Gastrocnemius medialis (tissue), 4 donors: Measurements from ENCODE around the gene PSTPIP2. TPM values are rescaled to one million over a fixed set of nuclear protein-coding genes. Genes with fewer than 3 reads are reported as not detected.

Experiments used
- ATAC-seq, 2 donors: fragments of 150-250 bp; one replicate each; pipeline ENCODE4 v1.9.1; 2016
- DNase-seq, 2 donors: peaks; one replicate each; pipeline ENCODE4 v3.0.0-alpha.2; 2019
- H3K27ac ChIP-seq, 4 donors: fragments of 200-600 bp; sonication (generic); 1 replicate in 1 of 4; 2 replicates in 3 of 4; pipeline ENCODE4 v1.5.1; 2016 to 2018; ENCODE audit warnings: mild to moderate bottlenecking in 2 of 4, moderate library complexity in 1 of 4
- H3K27me3 ChIP-seq, 3 donors: fragments of 200-600 bp; sonication (generic) in 2 of 3; 1 replicate in 1 of 3; 2 replicates in 2 of 3; pipeline versions ENCODE4 v1.5.1 to v1.6.0; 2016 to 2019; ENCODE audit warnings: mild to moderate bottlenecking in 1 of 3, moderate library complexity in 1 of 3
- H3K36me3 ChIP-seq, 2 donors: fragments of 200-600 bp; sonication (generic) in 1 of 2; one replicate each; pipeline ENCODE4 v1.5.1; 2017 to 2018
- H3K4me1 ChIP-seq, 2 donors: fragments of 200-600 bp; sonication (generic) in 1 of 2; one replicate each; pipeline ENCODE4 v1.5.1; 2016 to 2017; ENCODE audit warnings: mild to moderate bottlenecking in 2 of 2
- H3K4me3 ChIP-seq, 4 donors: fragments of 200-600 bp; sonication (generic) in 3 of 4; 1 replicate in 1 of 4; 2 replicates in 3 of 4; pipeline ENCODE4 v1.5.1; 2016 to 2019; ENCODE audit warnings: mild to moderate bottlenecking in 2 of 4
- H3K9me3 ChIP-seq, 3 donors: fragments of 200-600 bp; sonication (generic) in 2 of 3; 1 replicate in 1 of 3; 2 replicates in 2 of 3; pipeline ENCODE4 v1.5.1; 2016 to 2019
- CTCF ChIP-seq, 5 experiments: fragments of 450-650 bp in 3 of 5; fragments of 200-600 bp in 2 of 5; sonication (generic) in 2 of 5; IDR thresholded peaks in 4 of 5; conservative IDR thresholded peaks in 1 of 5; 1 replicate in 4 of 5; 2 replicates in 1 of 5; pipeline ENCODE4 v1.5.1; 2016 to 2019; ENCODE audit warnings: antibody characterized with exemption in 5 of 5, mild to moderate bottlenecking in 3 of 5, moderate library complexity in 3 of 5
- POLR2A ChIP-seq, 2 donors: fragments of 450-650 bp; IDR thresholded peaks; one replicate each; pipeline ENCODE4 v1.6.1; 2017; ENCODE audit warnings: antibody characterized with exemption in 2 of 2, mild to moderate bottlenecking in 2 of 2, moderate library complexity in 2 of 2
- in situ Hi-C, 4 donors: fragments of 200-750 bp; cut with MboI; loops; one replicate each; pipeline versions ENCODE4 v1.15.0 to v1.8.0; 2017; ENCODE audit warnings: low sequenced_read_pairs in 4 of 4
- intact Hi-C: fragments of 100-400 bp; cut with DNase I; formaldehyde crosslinking; loops from one replicate; pipeline ENCODE4 v1.15.1; 2023; ENCODE audit warnings: low total_unique reads
- total RNA-seq, 4 donors: library from RNA; depleted of rRNA; stranded (reverse); fragments of >200 nt; gene quantifications; one replicate each; pipeline versions ENCODE4 v1.1.0 to v1.2.3, GENCODE V29; 2016

Gene PSTPIP2
- total RNA-seq, 4 donors from 2014 or later, result 8.4 to 18.2 (median 10.3) TPM

DNA sequence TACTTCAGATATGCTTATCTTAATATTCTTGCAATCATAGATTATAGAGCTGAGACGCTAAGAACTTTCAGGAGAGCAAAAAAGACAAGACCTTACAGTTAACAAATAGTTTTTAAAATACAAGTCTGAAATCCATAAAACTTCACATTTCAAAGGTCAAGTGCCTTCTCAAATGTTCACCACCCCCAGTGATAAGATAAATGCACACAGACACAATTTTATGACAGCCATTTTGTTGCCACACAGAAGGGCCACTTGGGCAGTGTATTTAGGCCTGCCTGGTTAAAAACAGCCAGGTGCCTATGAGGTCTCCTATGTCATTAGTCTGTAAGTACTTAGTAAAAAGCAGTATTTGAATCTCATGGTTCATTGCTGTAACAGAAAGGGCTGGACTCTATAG lies 8.1 kb upstream of the PSTPIP2 start:
- no peak for TF ChIP-seq CTCF (IDR thresholded peaks at IDR 0.05 in 4 of 5, conservative IDR thresholded peaks at IDR 0.05 in 1 of 5)
- TF ChIP-seq POLR2A (IDR thresholded peaks at IDR 0.05), result no peak
- H3K36me3 ChIP-seq, result peaks cover 0 to 63% of the 10 kb centered on the region in 2 donors
- ATAC-seq, result no peak

GRCh38 chr18:46079336-46079735 lies 7.3 kb upstream of the PSTPIP2 start:
- no peaks in the 10 kb centered on the region for H3K4me1 ChIP-seq
- intact Hi-C loops, result loop anchor here (10.0 kb wide), 1 partner anchor 385 kb away; no protein-coding TSS in a partner anchor
- H3K27ac ChIP-seq, result no peak overlapping the region
- H3K36me3 ChIP-seq, result peaks cover 0 to 55% of the 10 kb centered on the region in 2 donors
- no peaks in the 10 kb centered on the region for H3K27me3 ChIP-seq
- in situ Hi-C loops, result loop anchor here in 3 of 4 donors (10.0 to 25.0 kb wide), 3 partner anchors 115 to 415 kb away; partner anchors contain the start of gene EPG5 (in 2 of the 3)
- ATAC-seq, result no peak
- DNase-seq, result no peak
- TF ChIP-seq CTCF (IDR thresholded peaks at IDR 0.05 in 4 of 5, conservative IDR thresholded peaks at IDR 0.05 in 1 of 5), result no peak
- TF ChIP-seq POLR2A (IDR thresholded peaks at IDR 0.05), result no peak
- no peak overlapping the region for H3K4me3 ChIP-seq
- no peaks in the 10 kb centered on the region for H3K9me3 ChIP-seq

More for the DNA sequence above, 8.1 kb upstream of the PSTPIP2 start:
- no peak overlapping the region for H3K27ac ChIP-seq
- no peaks in the 10 kb centered on the region for H3K9me3 ChIP-seq
- intact Hi-C loops (no loop called here), in situ Hi-C loops (loop anchor here in 1 of 4 donors (25.0 kb wide), 1 partner anchor 168 kb away; no protein-coding TSS in a partner anchor)
- DNase-seq, result no peak
- no peaks in the 10 kb centered on the region for H3K4me1 ChIP-seq
- no peak overlapping the region for H3K4me3 ChIP-seq
- H3K27me3 ChIP-seq, result no peaks in the 10 kb centered on the region

DNA sequence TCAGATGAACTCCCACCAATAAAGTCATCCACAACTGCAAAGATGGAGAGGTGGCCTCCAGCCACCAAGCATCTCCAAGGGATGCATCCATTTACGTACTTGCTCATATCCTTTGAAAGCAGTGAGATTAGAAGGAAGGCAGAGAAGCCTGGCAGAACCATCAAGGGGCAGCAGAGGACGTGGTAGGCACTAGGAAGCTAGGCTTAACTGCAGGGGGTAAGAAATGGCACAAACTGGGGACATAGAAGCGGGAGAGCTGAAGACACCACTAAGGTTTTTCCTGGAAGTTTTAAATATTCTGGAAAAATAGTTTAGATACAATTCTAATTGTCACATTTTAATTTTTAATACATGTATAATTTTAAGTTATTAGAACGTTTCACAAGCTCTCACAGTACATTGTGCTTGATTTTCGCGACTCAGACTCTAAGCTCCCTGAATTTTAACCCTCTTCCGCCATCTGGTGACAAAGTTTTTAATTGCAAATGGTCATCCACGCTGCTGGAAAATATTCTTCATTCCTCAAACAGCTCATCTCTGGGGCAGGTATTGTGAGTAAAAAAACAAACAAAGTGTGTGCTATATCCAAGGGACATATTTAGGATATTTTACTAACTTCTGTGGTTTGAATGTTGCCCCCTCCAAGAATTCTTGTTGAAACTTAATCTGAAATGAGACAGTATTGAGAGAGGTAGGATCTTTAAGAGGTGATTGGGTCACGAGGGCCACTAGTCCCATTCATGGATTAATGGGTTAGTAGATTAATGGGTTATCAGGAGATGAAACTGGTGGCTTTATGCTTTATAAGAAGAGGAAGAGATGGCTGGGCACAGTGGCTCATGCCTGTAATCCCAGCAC lies 1.6 kb upstream of the PSTPIP2 start:
- ATAC-seq (peak; percentile 62 to 70), DNase-seq (no peak)
- in situ Hi-C loops, result loop anchor here in 3 of 4 donors (10.0 to 25.0 kb wide), 4 partner anchors 109 to 411 kb away; partner anchors contain the start of gene EPG5 (in 2 of the 3)
- Histone ChIP-seq H3K4me3 (no peak overlapping the region), H3K27ac (no peak overlapping the region), H3K27me3 (no peaks in the 10 kb centered on the region), H3K36me3 (peaks cover 0 to 3% of the 10 kb centered on the region in 2 donors), H3K9me3 (no peaks in the 10 kb centered on the region), H3K4me1 (peaks cover 16% of the 10 kb centered on the region in 2 donors)
- intact Hi-C loops, result loop anchor here (2.0 to 10.0 kb wide), 5 partner anchors 45 to 406 kb away; partner anchors contain the start of gene EPG5
- TF ChIP-seq CTCF (IDR thresholded peaks at IDR 0.05 in 4 of 5, conservative IDR thresholded peaks at IDR 0.05 in 1 of 5) (peak; percentile 58 to 72 (median 66)), POLR2A (IDR thresholded peaks at IDR 0.05) (no peak)

GRCh38 chr18:46072959-46073358 lies 899 bp upstream of the PSTPIP2 start:
- H3K36me3 ChIP-seq, result no peaks in the 10 kb centered on the region
- no peak for ATAC-seq
- in situ Hi-C loops (loop anchor here in 3 of 4 donors (10.0 to 25.0 kb wide), 4 partner anchors 108 to 411 kb away; partner anchors contain the start of gene EPG5 (in 2 of the 3)), intact Hi-C loops (loop anchor here (2.0 to 10.0 kb wide), 5 partner anchors 44 to 406 kb away; partner anchors contain the start of gene EPG5)
- DNase-seq, result no peak
- peak overlapping the region in 2 of 4 donors; percentile 71 to 76 for H3K4me3 ChIP-seq
- H3K9me3 ChIP-seq, result no peaks in the 10 kb centered on the region
- H3K4me1 ChIP-seq, result peaks cover 16% of the 10 kb centered on the region in 2 donors
- H3K27me3 ChIP-seq, result no peaks in the 10 kb centered on the region
- TF ChIP-seq POLR2A (IDR thresholded peaks at IDR 0.05), result no peak
- TF ChIP-seq CTCF (IDR thresholded peaks at IDR 0.05 in 4 of 5, conservative IDR thresholded peaks at IDR 0.05 in 1 of 5), result no peak
- peak overlapping the region in 1 of 4 donors; percentile 87 for H3K27ac ChIP-seq
